ENCODE measurements around the gene CYP2C19. TPM values are rescaled to one million over a fixed set of nuclear protein-coding genes. Genes with fewer than 3 reads are reported as not detected.

CYP2C19 gene
- total and polyA plus RNA-seq, 9 donors: 0.05 to 0.19 TPM; not detected in 7

Other genes starting within 250 kb of the CYP2C19 start
- gene HELLS, start 216.9 kb upstream of the CYP2C19 start, total RNA-seq: 19.4 TPM
- 10 to 100 TPM in 2 of 8 donors, 1 to 10 TPM in 6; 5.7 to 12.2 (median 9.4) TPM for gene HELLS, start 216.9 kb upstream of the CYP2C19 start, polyA plus RNA-seq (ENCODE audit: insufficient read depth in 1 of 8, insufficient read length in 8 of 8, low replicate concordance in 1 of 8)
- not detected for gene CYP2C18, start 79.0 kb upstream of the CYP2C19 start, total RNA-seq
- 1 to 10 TPM in 1 of 8 donors, under 1 TPM in 2, not detected in 5; 0.10 to 4.0 (median 0.86) TPM for gene CYP2C18, start 79.0 kb upstream of the CYP2C19 start, polyA plus RNA-seq (ENCODE audit: insufficient read depth in 1 of 8, insufficient read length in 8 of 8, low replicate concordance in 1 of 8)
- not detected for gene CYP2C9, start 176.0 kb downstream of the CYP2C19 start, total RNA-seq
- gene CYP2C9, start 176.0 kb downstream of the CYP2C19 start, polyA plus RNA-seq (ENCODE audit: insufficient read depth in 1 of 8, insufficient read length in 8 of 8, low replicate concordance in 1 of 8): 1 to 10 TPM in 2 of 8 donors, under 1 TPM in 1, not detected in 5; 0.11 to 2.2 (median 1.3) TPM